NCI-H2227 treated with DMSO at 0.1 percent for 48 hours (cell line): Measurements from ENCODE around the gene CARD6.
"Not testable (repeated sequence)": the region's sequence is repeated elsewhere in the genome, so short reads cannot be mapped to it uniquely, and the experiment has no call there.

Experiments
- DNase-seq: peaks from one replicate; lab custom pipeline; 2025; lab: John Stamatoyannopoulos, UW

The CARD6 gene

DNA sequence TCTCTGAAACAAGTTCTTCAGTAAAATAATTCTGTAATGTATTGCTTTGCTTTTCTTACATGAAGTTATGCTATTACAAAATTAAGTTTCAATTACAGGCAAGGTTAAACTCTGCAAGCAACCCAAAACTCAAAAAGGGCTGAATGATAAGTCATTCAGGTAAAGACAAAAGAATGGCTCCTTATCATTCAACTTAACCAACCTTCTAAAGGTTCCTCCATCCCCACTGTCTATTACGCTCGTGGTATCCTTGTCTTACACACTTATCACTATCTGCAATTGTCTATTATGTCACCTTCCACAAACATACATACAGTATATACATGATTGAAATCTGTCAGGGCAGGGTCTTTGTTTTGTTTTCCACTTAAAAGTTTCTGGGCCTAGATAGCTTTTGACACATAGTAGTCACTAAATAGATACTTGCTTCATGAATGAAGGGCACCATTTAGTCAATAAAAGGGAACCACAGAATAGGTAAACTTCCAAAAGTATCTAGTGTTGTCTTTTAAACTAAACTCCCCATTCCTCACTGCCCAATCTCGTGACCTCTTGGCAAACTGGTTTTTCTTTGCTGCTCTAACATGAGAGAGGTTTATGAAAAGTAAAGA is 13.0 kb upstream of the CARD6 start:
- DNase-seq, result no peak

DNA sequence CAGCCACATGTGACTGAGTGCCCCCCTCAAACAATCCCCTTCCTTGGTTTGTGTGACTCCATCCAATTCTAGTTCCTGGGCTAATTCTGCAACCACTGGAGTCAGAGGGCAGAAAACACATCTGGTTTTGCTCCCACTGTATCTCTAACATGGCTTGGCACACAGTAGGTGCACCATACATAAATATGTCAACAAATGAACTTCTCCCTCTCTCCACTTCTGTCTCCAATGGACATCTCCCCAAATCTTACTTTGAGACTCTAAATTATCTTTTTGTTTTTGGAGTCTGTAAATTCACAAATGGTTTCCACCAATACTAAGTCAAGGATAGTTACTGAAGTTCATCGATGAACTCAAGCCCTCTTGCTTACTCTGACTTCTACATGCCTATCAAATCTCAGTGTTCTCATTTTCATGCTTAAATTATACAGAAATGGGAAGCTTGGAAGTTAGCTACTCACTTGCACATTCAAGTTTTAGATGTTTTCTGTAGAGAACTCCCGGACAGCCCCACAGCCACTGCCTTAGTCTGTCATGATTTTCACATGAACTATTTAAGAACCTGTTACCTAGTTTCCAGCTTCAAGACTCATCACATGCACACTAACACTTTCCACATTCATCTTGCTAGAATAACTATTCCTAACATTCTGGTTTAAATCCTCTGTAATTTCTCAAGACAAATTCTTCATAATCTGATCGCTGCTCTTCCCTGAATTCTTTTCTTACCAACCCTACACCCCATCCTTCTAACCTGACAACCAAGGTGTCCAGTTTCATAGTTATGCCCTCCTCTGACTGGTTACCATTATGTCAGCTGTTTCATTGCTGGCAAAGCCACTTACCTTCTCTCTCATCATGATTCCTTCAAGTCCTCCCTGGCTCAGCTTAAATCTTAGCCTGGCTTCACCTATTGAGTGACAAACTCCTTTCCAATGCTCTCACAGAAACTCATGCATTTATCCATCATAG is 12.2 kb upstream of the CARD6 start:
- DNase-seq, result no peak

DNA sequence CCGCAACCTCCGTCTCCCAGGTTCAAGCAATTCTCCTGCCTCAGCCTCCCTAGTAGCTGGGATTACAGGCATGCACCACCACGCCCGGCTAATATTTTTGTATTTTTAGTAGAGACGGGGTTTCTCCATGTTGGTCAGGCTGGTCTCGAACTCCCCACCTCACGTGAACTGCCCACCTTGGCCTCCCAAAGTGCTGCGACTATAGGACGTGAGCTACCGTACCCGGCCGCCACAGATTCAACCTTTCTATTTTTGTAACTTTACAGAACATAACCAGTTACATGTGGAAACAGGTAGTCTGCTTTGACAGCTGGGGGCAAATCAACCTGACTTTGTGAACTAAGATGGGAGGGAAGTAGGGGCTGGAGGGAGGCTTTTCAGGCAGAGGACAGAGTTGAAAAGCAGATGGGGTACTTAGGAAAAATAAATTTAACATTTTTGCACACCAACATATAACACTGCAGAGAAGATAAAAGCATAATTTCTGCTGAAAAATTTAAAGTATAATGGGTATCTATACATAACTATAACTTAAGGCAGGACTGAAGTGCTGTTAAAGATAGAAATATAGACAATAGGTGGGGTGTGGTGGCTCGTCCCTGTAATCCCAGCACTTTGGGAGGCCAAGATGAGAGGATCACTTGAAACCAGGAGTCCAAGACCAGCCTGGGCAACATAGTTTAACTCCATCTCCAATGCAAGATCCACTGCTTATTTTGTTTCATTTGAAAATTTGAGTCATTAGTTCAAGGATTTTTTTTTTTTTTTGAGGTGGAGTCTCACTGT is 11.2 kb upstream of the CARD6 start:
- DNase-seq, result no peak

DNA sequence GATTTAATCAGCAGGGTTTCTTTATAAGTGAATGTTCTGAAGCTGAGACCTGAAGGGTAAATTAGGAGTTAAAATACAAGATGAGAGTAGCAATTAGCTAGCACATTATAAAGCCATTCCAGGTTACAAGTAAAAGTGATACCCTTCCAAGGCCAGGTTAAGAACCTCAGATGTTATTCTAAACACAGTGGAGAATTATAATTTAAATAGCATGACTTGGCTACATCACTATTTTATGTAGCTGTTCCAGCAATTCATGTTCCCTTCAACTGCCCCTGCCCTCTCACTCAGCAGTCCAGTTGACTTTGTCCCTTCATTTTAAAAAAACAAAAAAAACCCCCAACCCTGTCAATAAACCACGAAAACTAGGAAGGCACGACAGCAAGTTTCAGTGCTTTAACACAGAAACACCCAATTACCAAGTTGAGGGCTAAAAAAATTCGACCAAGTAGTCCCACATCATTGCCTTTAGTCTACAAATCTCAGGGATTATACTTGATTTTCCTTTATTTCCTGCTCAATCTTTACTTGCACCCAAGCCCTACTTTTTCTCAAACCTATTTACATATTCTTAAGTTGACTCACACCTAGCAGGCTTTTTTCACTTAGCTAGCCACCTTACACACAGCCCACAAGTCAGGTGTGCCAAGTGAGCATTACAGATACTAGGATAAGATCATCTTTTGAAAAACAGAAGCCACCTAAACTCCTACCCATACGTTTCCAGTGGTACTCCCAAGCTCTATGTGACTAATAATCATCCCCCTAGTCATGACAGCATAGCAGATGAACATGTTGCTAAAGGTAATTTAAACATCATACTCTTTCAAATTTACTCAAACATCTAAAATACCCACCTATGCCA is 9.6 kb upstream of the CARD6 start:
- no peak for DNase-seq

DNA sequence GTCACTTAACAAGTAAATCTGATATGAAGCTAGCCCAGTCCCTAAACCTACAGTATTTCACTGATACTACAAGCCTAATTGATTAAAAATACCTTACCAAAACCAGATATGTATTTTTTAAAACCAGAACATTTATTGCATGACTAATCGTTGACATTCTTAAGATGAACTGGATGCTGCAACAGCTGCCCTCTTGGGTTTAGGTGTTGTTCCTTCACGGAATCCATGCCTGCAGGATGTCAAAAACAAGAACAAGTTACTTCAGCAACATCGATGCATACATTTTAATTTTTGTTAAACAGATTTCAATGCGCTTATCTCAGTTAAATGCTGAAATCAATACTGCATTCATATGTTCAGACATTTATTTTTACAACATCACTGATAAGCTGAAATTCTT is 8.8 kb upstream of the CARD6 start:
- no peak for DNase-seq

DNA sequence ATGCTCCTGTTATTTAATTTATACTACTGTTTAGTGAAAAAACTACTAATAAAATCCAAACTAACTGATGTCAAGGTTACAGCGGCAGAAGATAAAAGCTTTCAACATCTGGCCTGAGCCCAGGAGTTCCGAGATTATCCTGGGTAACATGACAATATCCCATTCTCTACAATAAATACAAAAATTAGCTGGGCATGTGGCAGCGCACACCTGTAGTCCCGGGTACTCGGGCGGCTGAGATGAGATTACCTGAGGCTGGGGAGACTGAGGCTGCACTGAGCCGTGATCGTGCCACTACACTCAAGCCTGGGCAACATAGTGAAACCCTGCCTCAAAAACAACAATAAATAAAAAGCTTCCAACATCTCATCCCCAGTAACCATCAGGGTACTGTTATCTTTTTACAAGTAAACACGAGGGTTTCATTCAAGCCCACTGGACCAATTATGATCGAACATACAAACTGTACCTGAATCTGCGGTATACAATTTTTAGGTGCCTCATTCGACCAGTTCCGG is 7.4 kb upstream of the CARD6 start:
- DNase-seq, result no peak

DNA sequence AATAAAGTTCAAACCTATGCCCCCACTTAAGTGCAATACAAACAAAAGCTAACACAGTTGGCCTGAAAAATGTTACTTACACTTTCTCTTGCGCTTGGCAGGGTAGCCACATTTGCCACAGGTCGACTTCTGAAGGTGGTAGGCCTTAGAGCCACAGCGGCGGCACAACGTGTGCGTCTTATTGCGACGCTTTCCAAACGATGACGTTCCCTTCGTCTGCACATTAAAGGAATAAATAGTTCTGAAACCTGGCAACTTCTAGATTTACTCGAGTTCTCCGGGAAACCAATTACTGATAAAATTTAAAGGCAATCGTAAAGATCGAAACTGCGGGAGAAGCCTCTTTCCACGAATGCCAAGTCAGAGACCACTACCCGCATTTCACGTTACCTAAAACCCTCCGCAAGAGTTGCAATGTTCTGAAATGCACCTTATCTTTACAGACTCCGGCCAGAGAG is 6.7 kb upstream of the CARD6 start:
- peak; percentile 65 for DNase-seq

DNA sequence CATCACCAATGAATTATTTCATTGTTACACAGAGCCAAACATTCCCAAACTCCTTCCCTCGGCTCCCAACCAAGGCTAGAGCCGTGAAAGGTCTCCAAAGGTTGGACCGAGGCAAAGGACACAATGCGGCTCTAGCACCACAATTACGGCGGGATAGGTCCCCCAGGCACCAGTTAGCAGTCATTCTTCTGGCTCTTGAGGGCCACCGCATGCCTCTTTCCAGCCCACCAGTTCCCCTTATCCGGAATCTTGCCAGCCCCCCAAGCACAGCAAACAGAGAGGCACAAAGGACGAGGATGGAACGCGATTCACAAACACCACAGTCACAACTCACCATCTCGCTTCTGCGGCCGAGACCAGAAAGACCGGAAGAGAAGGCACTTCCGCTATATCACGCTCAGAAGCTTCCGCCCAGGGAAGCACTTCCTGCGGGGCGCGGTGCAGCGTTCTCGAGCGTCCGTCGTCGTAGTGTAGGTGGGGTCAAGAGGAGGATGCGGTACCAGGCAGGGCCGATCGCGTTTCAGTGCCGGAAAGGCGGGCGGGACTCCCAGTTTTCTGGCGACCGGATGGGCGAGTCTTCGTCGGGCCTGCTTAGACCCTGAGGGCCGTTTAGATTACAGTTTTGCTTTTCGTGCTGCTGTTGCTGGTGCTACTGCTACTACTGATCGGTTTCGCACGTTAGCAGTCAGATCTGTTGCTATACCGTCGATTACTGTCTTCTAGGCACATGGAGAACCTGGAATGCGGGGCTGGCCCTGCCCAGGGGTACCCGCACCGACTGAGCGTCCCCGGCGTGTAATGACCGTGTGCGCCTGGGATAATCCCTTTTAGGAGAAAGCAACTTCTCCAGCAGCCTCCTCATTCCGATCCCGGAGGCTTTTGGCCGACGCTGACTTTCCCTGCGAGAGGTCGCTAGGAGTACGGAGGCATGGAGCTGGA is 6.0 kb upstream of the CARD6 start, which contains the start of gene RPL37:
Gene RPL37, minus strand, starts transcription at position 374 of the 939 bp plus-strand sequence. Its CDS starts 37 bp downstream, at position 337.
- peak; percentile 99 for DNase-seq

DNA sequence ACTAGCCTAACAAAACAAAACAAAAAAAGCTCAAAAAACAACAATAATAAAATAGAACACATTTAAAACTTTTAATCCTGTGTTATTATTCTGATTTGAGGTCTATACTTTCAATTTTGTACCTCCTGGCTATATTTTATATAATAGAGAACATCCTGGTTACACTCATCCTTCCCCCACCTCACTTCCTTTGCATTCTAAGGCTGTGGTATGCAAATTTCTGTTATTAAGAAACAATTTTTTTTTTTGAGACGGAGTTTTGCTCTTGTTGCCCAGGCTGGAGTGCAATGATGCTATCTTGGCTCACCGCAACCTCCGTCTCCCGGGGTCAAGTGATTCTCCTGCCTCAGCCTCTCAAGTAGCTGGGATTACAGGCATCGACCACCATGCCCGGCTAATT is 3.1 kb upstream of the CARD6 start:
- DNase-seq, result no peak

DNA sequence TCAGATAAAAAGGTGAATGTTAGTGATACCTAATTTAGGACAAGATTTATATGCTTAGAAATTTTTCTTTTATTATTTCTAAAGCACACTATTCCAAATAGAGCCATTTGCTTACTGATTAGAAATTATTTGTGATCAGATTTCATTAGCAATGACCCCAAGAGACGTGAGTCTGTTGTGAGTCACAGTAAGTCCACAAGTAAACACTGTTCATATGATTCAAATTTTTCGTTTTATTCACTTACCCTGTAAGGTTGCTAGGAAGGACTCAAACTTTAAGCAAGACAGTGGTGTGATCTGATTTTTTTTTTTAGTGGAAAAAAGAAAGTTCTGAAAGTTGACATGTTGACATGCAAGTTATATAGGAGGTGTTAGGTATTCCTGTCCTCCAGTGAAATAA is 1.2 kb downstream of the CARD6 start:
- no peak for DNase-seq

DNA sequence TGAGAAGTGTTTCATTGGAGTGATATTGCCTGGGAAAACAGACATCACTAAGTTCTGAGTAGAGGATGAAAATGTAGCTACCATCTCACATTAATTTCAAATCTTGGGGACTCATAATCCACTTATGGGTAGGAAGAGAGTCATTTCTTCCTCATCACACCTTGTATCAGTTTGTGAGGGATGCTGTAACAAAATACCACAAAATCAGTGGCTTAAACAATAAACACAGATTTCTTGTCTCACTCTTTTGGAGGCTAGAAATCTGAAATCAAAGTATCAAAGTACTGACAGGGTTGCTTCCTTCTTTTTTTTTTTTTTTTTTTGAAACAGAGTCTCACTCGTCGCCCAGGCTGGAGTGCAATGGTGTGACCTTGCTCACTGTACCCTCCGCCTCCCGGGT is 3.4 kb downstream of the CARD6 start:
- DNase-seq, result no peak

DNA sequence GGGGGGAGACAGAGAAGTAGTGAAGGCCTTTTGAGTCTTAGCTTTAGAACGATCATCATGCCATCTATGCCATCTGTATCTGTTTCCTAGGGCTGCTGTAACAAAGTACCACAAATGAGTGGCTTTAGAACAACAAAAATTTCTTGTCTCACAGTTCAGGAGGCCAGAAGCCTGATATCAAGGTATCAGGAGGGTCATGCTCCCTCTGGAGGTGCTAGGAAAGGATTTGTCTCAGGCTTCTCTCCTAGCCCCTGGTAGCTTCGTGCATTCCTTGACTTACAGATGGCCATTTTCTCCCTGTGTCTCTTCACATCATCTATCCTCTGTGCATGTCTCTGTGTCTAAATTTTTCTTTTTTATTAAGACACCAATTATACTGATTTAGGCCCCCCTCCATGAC is 5.2 kb downstream of the CARD6 start:
- DNase-seq, result no peak

DNA sequence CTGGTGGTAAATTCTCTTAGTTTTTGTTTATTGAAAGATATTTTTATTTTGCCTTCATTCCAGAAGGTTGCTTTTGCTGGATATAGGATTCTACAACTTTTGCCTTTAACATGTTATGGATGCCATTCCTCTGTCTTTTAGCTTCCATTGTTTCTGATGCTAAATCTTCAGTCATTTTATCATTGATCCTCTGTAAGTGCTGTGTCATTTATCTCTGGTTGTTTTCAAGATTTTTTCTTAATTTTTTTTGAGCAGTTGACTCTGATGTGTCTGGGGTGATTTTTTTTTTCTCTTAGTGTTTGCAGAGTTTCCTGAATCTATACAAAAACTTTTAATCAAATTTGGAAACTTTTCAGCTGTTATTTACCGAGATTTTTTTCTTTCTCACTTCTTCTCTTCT is 6.4 kb downstream of the CARD6 start:
- DNase-seq, result no peak

DNA sequence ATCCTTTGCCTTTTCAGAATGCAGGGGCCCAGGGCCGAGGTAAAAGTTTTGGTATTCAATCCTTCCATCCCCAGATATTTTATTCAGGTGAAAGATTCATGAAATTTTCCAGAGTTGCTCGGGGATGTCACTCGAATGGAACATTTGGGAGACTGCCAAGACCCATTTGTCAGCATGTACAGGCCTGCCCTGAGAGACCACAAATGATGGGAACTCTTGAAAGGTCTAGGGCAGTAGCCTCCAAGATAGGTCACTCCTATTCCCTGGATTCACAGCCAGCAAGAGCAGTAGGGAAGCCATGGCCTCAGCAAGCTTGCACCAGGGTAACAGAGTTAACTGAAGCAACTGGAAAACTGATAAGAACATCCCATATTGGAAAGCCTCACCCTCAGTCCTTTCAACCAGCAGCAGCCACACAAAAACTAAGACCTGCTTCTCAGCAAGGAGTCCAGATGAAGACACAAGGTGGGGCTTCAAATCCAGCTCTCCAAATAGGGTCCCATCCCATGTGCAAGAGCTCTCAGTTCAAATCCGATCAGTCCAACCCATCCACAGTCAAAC is 12.5 kb downstream of the CARD6 start:
- no peak for DNase-seq

DNA sequence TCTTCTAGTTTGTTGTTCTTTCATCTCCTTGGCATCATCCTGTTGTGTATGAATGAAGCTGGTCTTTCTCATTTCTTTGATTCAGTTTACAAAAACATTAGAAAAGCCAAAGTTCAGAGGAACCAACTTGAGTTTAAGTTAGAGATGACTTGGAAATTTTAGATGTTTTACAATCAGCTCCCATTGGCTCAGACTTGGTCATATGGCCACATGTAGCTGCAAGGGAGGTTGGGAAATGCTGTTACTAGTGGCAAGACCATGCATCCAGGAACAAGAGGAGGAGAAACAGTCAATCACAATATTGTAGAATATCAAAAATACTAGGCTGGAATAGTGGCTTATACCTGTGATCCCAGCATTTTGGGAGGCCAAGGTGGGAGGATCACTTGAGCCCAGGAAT is 19.5 kb downstream of the CARD6 start:
- DNase-seq, result no peak

DNA sequence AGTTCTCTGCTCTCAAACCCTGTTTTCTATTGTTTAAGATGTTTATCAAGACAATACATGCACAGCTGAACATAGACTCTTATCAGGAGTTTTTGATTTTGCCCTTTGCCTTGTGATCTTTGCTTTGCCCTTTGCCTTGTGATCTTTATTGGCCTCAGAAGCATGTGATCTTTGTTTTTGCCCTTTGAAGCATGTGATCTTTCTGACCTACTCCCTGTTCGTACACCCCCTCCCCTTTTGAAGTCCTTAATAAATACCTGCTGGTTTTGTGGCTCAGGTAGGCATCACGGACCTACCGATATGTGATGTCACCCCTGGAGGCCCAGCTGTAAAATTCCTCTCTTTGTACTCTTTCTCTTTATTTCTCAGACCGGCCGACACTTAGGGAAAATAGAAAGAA is 23.8 kb downstream of the CARD6 start:
- DNase-seq, result not testable (repeated sequence)

DNA sequence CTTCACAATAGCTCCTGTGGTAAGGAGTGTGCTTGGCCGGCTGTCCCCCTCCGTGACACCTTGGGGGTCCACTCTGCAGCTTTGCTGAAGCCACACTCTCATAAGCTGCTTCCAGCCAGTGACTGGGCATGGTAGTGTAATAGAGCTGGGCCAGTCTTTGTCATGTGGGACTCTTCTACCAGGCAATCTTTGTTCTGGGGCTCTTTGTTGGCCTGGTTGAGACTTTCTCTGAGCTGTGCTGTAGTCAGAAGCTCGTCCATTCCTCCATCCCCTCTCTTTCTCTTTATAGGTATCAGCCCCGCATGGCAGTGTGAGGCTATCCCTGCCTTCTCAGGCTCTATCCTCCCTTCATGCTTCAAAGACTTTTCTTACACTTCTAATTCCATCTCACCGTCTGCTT is 25.7 kb downstream of the CARD6 start:
- no peak for DNase-seq

DNA sequence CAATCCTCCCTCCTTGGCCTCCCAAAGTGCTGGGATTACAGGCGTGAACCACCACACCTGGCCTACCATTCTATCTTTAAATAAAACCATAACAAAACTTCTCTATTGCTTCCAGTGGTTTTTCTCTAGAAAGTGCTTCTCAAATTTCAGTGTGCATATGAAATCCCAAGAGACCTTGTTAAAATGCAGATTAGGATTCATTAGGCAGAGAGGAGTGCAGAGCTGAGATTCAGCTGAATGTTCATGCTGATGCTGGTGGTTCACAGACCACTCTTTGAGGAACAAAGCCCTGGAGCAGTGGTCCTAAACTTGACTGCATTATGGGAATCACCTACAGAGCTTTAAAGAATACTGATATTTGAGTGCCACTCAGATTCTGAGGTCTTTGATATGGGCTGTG is 28.2 kb downstream of the CARD6 start:
- no peak for DNase-seq

DNA sequence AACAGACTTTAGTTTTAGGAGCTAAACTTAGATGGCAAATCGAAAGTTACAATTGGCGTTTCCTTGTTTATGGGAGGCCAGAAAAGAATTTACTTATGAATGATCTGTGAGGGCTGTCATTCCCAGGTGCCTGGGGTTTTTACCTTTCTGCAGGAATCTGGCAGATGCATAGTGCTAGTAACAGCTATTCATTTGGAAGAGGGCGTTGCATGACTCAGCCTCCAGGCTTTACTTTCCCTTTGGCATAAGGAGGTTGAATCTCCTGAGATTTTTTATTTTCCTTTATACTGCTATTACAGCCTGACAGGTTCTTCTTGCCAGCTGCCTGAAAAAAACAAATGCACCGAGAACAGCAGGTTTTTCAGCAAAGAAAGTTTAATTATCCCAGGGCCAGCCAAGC is 30.0 kb downstream of the CARD6 start:
- no peak for DNase-seq

DNA sequence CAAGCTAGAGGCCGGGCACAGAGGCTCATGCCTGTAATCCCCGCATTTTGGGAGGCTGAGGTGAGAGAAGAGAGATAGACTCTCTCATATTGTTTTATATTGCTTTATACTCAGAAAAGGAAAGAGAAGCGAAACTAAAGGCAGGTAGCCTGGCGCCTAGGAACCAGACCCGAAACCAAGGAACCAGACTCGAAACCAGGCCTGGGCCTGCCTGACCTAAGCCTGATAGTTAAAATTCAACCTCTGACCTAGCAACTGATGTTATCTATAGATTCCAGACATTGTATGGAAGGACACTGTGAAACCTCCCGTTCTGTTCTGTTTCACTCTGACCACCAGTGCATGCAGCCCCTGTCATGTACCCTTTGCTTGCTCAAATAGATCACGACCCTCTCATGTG is 31.1 kb downstream of the CARD6 start:
- not testable (repeated sequence) for DNase-seq
